WERI-Rb-1 (cell line): ENCODE results near the gene IL17RD.

ENCODE experiments used
- DNase-seq: peaks from one replicate; pipeline ENCODE4 v3.0.0-alpha.2; 2020
- H3K27ac ChIP-seq: fragments of 250-450 bp; sonication (Bioruptor Pico); 2 replicates; pipeline ENCODE4 v1.5.1; 2020; ENCODE audit warnings: mild to moderate bottlenecking, moderate library complexity
- H3K27me3 ChIP-seq: fragments of 250-450 bp; sonication (Bioruptor Pico); 2 replicates; pipeline ENCODE4 v1.5.1; 2021; ENCODE audit warnings: mild to moderate bottlenecking, low read depth, moderate library complexity; ENCODE audit not compliant: insufficient read depth, severe bottlenecking
- H3K36me3 ChIP-seq: fragments of 250-450 bp; sonication (Bioruptor Pico); 2 replicates; pipeline ENCODE4 v1.5.1; 2020; ENCODE audit warnings: mild to moderate bottlenecking, moderate library complexity
- H3K4me3 ChIP-seq: 2 replicates; pipeline ENCODE4 v1.5.1; 2011; ENCODE audit warnings: low read depth, mild to moderate bottlenecking, control low read depth, low read length
- H3K9me3 ChIP-seq: fragments of 250-450 bp; sonication (Bioruptor Pico); 2 replicates; pipeline ENCODE4 v1.5.1; 2021; ENCODE audit warnings: mild to moderate bottlenecking, moderate library complexity; ENCODE audit not compliant: severe bottlenecking
- TF ChIP-seq, protein P1 (sequence below): IDR thresholded peaks from 2 replicates; pipeline ENCODE4 v1.5.1; 2011; ENCODE audit warnings: low read depth, mild to moderate bottlenecking, control low read depth, inconsistent platforms, low read length

IL17RD gene

DNA sequence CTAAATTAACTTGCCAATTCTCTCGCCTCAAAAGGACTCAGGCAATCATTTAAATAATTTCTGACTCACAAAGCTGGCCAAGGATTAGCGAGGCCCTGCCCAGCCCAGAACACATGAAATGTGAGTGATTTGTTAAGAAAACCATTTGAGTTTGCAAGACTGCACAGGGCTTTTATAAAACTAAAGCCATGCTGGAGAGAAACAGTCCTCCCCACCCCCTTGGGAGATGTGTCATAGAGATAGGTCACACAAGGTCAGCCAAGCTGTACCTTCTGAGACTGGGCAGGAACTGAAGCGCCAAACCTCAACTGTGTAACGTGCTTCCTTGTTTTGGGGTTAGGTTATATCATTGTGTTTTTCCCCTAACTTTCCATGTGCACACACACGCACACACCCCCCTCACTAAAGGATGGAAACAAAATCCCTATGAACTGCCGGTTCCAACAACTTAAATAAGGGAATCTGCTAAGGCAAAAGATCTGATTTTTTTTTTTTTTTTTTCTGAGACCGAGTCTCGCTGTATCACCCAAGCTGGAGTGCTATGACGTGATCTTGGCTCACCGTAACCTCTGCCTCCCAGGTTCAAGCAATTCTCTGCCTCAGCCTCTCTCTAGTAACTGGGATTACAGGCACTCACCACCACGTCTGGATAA lies 96.6 kb downstream of the IL17RD start:
- Histone ChIP-seq H3K27ac (no peak overlapping the region), H3K9me3 (peaks cover 2% of the 10 kb centered on the region), H3K36me3 (no peaks in the 10 kb centered on the region), H3K4me3 (no peak overlapping the region), H3K27me3 (no peaks in the 10 kb centered on the region)
- DNase-seq = no peak
- TF ChIP-seq, protein P1, sequence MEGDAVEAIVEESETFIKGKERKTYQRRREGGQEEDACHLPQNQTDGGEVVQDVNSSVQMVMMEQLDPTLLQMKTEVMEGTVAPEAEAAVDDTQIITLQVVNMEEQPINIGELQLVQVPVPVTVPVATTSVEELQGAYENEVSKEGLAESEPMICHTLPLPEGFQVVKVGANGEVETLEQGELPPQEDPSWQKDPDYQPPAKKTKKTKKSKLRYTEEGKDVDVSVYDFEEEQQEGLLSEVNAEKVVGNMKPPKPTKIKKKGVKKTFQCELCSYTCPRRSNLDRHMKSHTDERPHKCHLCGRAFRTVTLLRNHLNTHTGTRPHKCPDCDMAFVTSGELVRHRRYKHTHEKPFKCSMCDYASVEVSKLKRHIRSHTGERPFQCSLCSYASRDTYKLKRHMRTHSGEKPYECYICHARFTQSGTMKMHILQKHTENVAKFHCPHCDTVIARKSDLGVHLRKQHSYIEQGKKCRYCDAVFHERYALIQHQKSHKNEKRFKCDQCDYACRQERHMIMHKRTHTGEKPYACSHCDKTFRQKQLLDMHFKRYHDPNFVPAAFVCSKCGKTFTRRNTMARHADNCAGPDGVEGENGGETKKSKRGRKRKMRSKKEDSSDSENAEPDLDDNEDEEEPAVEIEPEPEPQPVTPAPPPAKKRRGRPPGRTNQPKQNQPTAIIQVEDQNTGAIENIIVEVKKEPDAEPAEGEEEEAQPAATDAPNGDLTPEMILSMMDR = no peak

GRCh38 chr3:57066471-57066870 lies 98.7 kb downstream of the IL17RD start:
- no peaks in the 10 kb centered on the region for H3K36me3 ChIP-seq
- no peaks in the 10 kb centered on the region for H3K27me3 ChIP-seq
- TF ChIP-seq, protein P1 = no peak
- H3K4me3 ChIP-seq = no peak overlapping the region
- no peak overlapping the region for H3K27ac ChIP-seq
- DNase-seq = no peak
- H3K9me3 ChIP-seq = peaks cover 2% of the 10 kb centered on the region

- Histone ChIP-seq H3K9me3 (no peaks in the 10 kb centered on the region), H3K4me3 (no peak overlapping the region), H3K36me3 (no peaks in the 10 kb centered on the region), H3K27me3 (no peaks in the 10 kb centered on the region), H3K27ac (no peak overlapping the region)
- no peak for DNase-seq
- TF ChIP-seq, protein P1 = no peak
Observed at GRCh38 chr3:57065588-57065987, 99.6 kb downstream of the IL17RD start.

DNA sequence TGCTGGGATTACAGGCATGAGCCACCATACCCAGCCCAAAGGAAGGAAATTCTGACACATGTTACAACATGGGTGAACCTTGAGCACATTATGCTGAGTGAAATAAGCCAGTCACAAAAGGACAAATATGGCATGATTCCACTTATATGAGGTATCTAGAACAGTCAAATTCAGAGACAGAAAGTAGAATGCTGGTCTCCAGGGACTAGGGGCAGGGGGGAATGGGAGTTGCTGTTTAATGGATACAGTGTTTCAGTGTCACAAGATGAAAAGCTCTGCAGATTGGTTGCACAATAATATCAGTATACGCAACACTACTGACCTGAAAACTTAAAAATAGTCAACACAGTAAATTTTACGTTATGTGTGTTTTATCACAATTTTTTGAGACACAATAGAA lies 100.6 kb downstream of the IL17RD start:
- DNase-seq = no peak
- TF ChIP-seq, protein P1 = no peak
- Histone ChIP-seq H3K9me3 (no peaks in the 10 kb centered on the region), H3K36me3 (no peaks in the 10 kb centered on the region), H3K27me3 (no peaks in the 10 kb centered on the region), H3K27ac (no peak overlapping the region), H3K4me3 (no peak overlapping the region)

GRCh38 chr3:57064001-57064400 lies 101.2 kb downstream of the IL17RD start:
- H3K27ac ChIP-seq = no peak overlapping the region
- no peak for DNase-seq
- TF ChIP-seq, protein P1 = no peak
- no peaks in the 10 kb centered on the region for H3K27me3 ChIP-seq
- no peaks in the 10 kb centered on the region for H3K9me3 ChIP-seq
- no peaks in the 10 kb centered on the region for H3K36me3 ChIP-seq
- H3K4me3 ChIP-seq = no peak overlapping the region

DNA sequence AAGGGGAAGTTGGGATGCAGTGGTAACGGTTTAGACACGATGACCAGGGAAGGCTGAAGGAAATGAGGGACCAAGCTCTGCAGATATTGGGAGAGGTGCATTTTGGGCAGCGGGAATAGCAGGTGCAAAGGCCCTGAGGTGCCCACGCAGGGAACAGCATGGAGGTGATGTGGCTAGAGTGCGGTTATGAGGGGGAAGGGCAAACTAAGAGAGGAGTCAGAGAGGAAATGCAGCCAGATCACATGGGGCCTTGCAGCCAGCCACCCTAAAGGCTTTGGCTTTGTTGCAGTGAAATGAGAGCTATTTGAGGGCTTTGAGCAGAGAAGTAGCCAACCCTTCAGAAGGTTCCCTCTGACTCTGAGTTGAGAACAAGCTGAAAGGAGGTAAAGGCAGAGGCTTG lies 102.1 kb downstream of the IL17RD start:
- H3K27me3 ChIP-seq = no peaks in the 10 kb centered on the region
- DNase-seq = no peak
- no peak overlapping the region for H3K4me3 ChIP-seq
- TF ChIP-seq, protein P1 = no peak
- no peaks in the 10 kb centered on the region for H3K36me3 ChIP-seq
- no peak overlapping the region for H3K27ac ChIP-seq
- no peaks in the 10 kb centered on the region for H3K9me3 ChIP-seq
